Measurements from ENCODE around the gene TRIM34.
"Not testable (repeated sequence)": the region's sequence is repeated elsewhere in the genome, so short reads cannot be mapped to it uniquely, and the experiment has no call there.

TRIM34 gene

GRCh38 chr11:5684646-5685362, 60.0 kb downstream of the TRIM34 start, which contains the start of gene TRIM5:
TSS of gene TRIM5 (minus strand) at chr11:5685074. CDS start at chr11:5680177, 4,897 bp downstream.
- peaks cover 5% of the 10 kb centered on the region for H3K36me3 Mint-ChIP-seq (ENCODE audit: low read depth)
- DNase-seq (peak; percentile 77), ATAC-seq (peak; percentile 91)
- H3K27ac Mint-ChIP-seq: peak within 1 kb of the TSS; percentile 100
- peak within 1 kb of the TSS; percentile 96 for H3K4me3 Mint-ChIP-seq
- peaks cover 50% of the 10 kb centered on the region for H3K4me1 Mint-ChIP-seq
- peaks cover 4% of the 10 kb centered on the region for H3K9me3 Mint-ChIP-seq
- H3K27me3 Mint-ChIP-seq: peaks cover 3% of the 10 kb centered on the region

GRCh38 chr11:5686426-5686825, 61.6 kb downstream of the TRIM34 start:
- no peak for ATAC-seq
- Mint-ChIP-seq H3K4me3 (no peak overlapping the region), H3K27me3 (peaks cover 3% of the 10 kb centered on the region), H3K27ac (no peak overlapping the region), H3K36me3 (ENCODE audit: low read depth) (peaks cover 5% of the 10 kb centered on the region), H3K9me3 (peaks cover 4% of the 10 kb centered on the region), H3K4me1 (peaks cover 50% of the 10 kb centered on the region)
- DNase-seq: no peak

GRCh38 chr11:5688482-5688881, 63.7 kb downstream of the TRIM34 start:
- ATAC-seq (no peak), DNase-seq (no peak)
- Mint-ChIP-seq H3K27me3 (peaks cover 3% of the 10 kb centered on the region), H3K4me1 (peaks cover 59% of the 10 kb centered on the region), H3K4me3 (peak overlapping the region; percentile 29), H3K36me3 (ENCODE audit: low read depth) (peaks cover 12% of the 10 kb centered on the region), H3K27ac (peak overlapping the region; percentile 95), H3K9me3 (peaks cover 1% of the 10 kb centered on the region)

- Mint-ChIP-seq H3K27ac (peak within 1 kb of the TSS; percentile 95), H3K9me3 (no peaks in the 10 kb centered on the region), H3K27me3 (peaks cover 3% of the 10 kb centered on the region), H3K36me3 (ENCODE audit: low read depth) (peaks cover 10% of the 10 kb centered on the region), H3K4me3 (peak within 1 kb of the TSS; percentile 94), H3K4me1 (peaks cover 59% of the 10 kb centered on the region)
- peak; percentile 49 for DNase-seq
- peak; percentile 74 for ATAC-seq
Observed at GRCh38 chr11:5689551-5689983, 64.8 kb downstream of the TRIM34 start, which contains the start of gene TRIM22. TSS of gene TRIM22 (plus strand) at chr11:5689790. CDS start at chr11:5696233, 6,443 bp downstream.

GRCh38 chr11:5690216-5690615, 65.4 kb downstream of the TRIM34 start:
- H3K27me3 Mint-ChIP-seq: no peaks in the 10 kb centered on the region
- no peaks in the 10 kb centered on the region for H3K9me3 Mint-ChIP-seq
- peak overlapping the region; percentile 95 for H3K27ac Mint-ChIP-seq
- H3K36me3 Mint-ChIP-seq (ENCODE audit: low read depth): peaks cover 13% of the 10 kb centered on the region
- H3K4me3 Mint-ChIP-seq: peak overlapping the region; percentile 94
- H3K4me1 Mint-ChIP-seq: peaks cover 59% of the 10 kb centered on the region
- DNase-seq (no peak), ATAC-seq (no peak)

GRCh38 chr11:5690736-5691135, 65.9 kb downstream of the TRIM34 start:
- H3K27me3 Mint-ChIP-seq: no peaks in the 10 kb centered on the region
- peak overlapping the region; percentile 95 for H3K27ac Mint-ChIP-seq
- peaks cover 14% of the 10 kb centered on the region for H3K36me3 Mint-ChIP-seq (ENCODE audit: low read depth)
- H3K4me1 Mint-ChIP-seq: peaks cover 62% of the 10 kb centered on the region
- peak overlapping the region; percentile 94 for H3K4me3 Mint-ChIP-seq
- no peak for ATAC-seq
- no peak for DNase-seq
- no peaks in the 10 kb centered on the region for H3K9me3 Mint-ChIP-seq

GRCh38 chr11:5691238-5691963, 66.6 kb downstream of the TRIM34 start:
- H3K4me1 Mint-ChIP-seq: peaks cover 65% of the 10 kb centered on the region
- peak overlapping the region; percentile 94 for H3K4me3 Mint-ChIP-seq
- not testable (repeated sequence) for H3K9me3 Mint-ChIP-seq, ATAC-seq, H3K27me3 Mint-ChIP-seq, DNase-seq
- H3K27ac Mint-ChIP-seq: peak overlapping the region; percentile 95
- H3K36me3 Mint-ChIP-seq (ENCODE audit: low read depth): peaks cover 19% of the 10 kb centered on the region

- H3K36me3 Mint-ChIP-seq (ENCODE audit: low read depth): peaks cover 23% of the 10 kb centered on the region
- no peaks in the 10 kb centered on the region for H3K9me3 Mint-ChIP-seq
- peaks cover 70% of the 10 kb centered on the region for H3K4me1 Mint-ChIP-seq
- H3K4me3 Mint-ChIP-seq: peak overlapping the region; percentile 94
- H3K27ac Mint-ChIP-seq: peak overlapping the region; percentile 95
- DNase-seq (no peak), ATAC-seq (no peak)
- no peaks in the 10 kb centered on the region for H3K27me3 Mint-ChIP-seq
Observed at GRCh38 chr11:5691964-5692361, 67.2 kb downstream of the TRIM34 start.

All from activated naive CD8-positive, alpha-beta T cell treated with anti-CD3 and anti-CD28 coated beads, Interleukin-2, amount 50 U/mL, for 24 hours (primary cell).